ENCODE results near the gene C5orf46.

- TF ChIP-seq POLR2AphosphoS5 (IDR thresholded peaks at IDR 0.05; ENCODE audit: low read depth): peak; percentile 47
- no peak for TF ChIP-seq CTCF (conservative IDR thresholded peaks at IDR 0.05; ENCODE audit: low read depth in 2 of 2)
- no peak for TF ChIP-seq EZH2 (IDR thresholded peaks at IDR 0.05; ENCODE audit: low read depth, unreplicated experiment)
- TF ChIP-seq REST (IDR thresholded peaks at IDR 0.05; ENCODE audit: unreplicated experiment): no peak
- TF ChIP-seq EZH2phosphoT487 (IDR thresholded peaks at IDR 0.05; ENCODE audit: unreplicated experiment): no peak
- TF ChIP-seq ETS1 (IDR thresholded peaks at IDR 0.05): no peak
- no peak for TF ChIP-seq JUNB (IDR thresholded peaks at IDR 0.05; ENCODE audit: unreplicated experiment)
- TF ChIP-seq STAT1 (IDR thresholded peaks at IDR 0.05; ENCODE audit: unreplicated experiment): no peak
- TF ChIP-seq CREB1 (CRISPR knock-in tag; IDR thresholded peaks at IDR 0.05; ENCODE audit: low read depth): no peak
- TF ChIP-seq ZNF331 (CRISPR knock-in tag; IDR thresholded peaks at IDR 0.05; ENCODE audit: low read depth): no peak
- TF ChIP-seq NANOG (IDR thresholded peaks at IDR 0.05; ENCODE audit: borderline replicate concordance): no peak
Measured at GRCh38 chr5:147863454-147864158, 42.7 kb downstream of the C5orf46 start.

All from GM23338 (cell line).